GM21717 (cell line): Measurements from ENCODE around the gene CUEDC1.

ENCODE experiments used
- ATAC-seq: cut with Tn5 transposase; IDR thresholded peaks from one replicate; pipeline ENCODE4 v1.9.1; 2021; ENCODE audit warnings: mild to moderate bottlenecking, moderate library complexity; ENCODE audit not compliant: unreplicated experiment

The CUEDC1 gene

GRCh38 chr17:57919918-57920317 is 35.3 kb downstream of the CUEDC1 start:
- ATAC-seq = no peak

GRCh38 chr17:57918017-57918895 is 37.0 kb downstream of the CUEDC1 start:
- ATAC-seq = no peak

GRCh38 chr17:57916925-57917858 is 38.0 kb downstream of the CUEDC1 start:
- ATAC-seq = no peak

- no peak for ATAC-seq
Measured at GRCh38 chr17:57915985-57916757, 39.0 kb downstream of the CUEDC1 start.

- no peak for ATAC-seq
Measured at GRCh38 chr17:57915544-57915943, 39.7 kb downstream of the CUEDC1 start.

- no peak for ATAC-seq
Measured at GRCh38 chr17:57914273-57915142, 40.7 kb downstream of the CUEDC1 start.

- ATAC-seq = no peak
Measured at GRCh38 chr17:57913575-57914272, 41.5 kb downstream of the CUEDC1 start.

- no peak for ATAC-seq
Measured at GRCh38 chr17:57911834-57912673, 43.2 kb downstream of the CUEDC1 start.

- no peak for ATAC-seq
Measured at GRCh38 chr17:57910462-57911420, 44.5 kb downstream of the CUEDC1 start.

- ATAC-seq = no peak
Measured at GRCh38 chr17:57909551-57909950, 45.7 kb downstream of the CUEDC1 start.

- ATAC-seq = no peak
Measured at GRCh38 chr17:57908278-57908677, 46.9 kb downstream of the CUEDC1 start.

- no peak for ATAC-seq
Measured at GRCh38 chr17:57906910-57907309, 48.3 kb downstream of the CUEDC1 start.

- ATAC-seq = no peak
Measured at GRCh38 chr17:57905875-57906455, 49.2 kb downstream of the CUEDC1 start.

GRCh38 chr17:57903961-57904360 is 51.3 kb downstream of the CUEDC1 start:
- no peak for ATAC-seq

- ATAC-seq = peak; percentile 40
Measured at GRCh38 chr17:57902800-57903759, 52.1 kb downstream of the CUEDC1 start.
